Thyroid gland (tissue), 4 donors: ENCODE measurements around the gene ANO7.

Experiments
- POLR2A ChIP-seq, 2 donors: fragments of 450-650 bp; IDR thresholded peaks; one replicate each; pipeline ENCODE4 v1.6.1; 2017; ENCODE audit warnings: antibody characterized with exemption in 2 of 2, mild to moderate bottlenecking in 2 of 2, moderate library complexity in 1 of 2
- TF ChIP-seq, protein P1 (sequence below), 6 experiments: fragments of 200-600 bp in 3 of 6; fragments of 450-650 bp in 3 of 6; sonication (generic) in 3 of 6; IDR thresholded peaks; one replicate each; pipeline ENCODE4 v1.5.1; 2016 to 2019; ENCODE audit warnings: antibody characterized with exemption in 6 of 6, mild to moderate bottlenecking in 2 of 6, inconsistent platforms in 1 of 6, moderate library complexity in 1 of 6

DNA sequence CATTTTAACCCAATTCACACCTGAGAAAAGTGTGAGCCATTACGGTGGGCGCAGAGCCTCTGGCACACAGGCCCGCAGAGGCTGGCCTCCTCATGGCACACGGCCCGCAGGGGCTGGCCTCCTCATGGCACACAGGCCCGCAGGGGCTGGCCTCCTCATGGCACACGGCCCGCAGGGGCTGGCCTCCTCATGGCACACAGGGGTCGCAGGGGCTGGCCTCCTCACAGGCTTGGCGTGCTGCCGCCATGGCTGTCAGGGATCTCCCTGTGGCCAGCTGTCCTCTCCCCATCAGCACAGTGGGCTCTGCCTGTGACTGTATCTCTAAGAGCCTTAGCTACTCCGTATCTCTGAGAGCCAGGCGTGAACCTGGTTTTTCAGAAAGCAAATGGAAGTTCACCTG is 24.6 kb downstream of the ANO7 start:
- TF ChIP-seq, protein P1, sequence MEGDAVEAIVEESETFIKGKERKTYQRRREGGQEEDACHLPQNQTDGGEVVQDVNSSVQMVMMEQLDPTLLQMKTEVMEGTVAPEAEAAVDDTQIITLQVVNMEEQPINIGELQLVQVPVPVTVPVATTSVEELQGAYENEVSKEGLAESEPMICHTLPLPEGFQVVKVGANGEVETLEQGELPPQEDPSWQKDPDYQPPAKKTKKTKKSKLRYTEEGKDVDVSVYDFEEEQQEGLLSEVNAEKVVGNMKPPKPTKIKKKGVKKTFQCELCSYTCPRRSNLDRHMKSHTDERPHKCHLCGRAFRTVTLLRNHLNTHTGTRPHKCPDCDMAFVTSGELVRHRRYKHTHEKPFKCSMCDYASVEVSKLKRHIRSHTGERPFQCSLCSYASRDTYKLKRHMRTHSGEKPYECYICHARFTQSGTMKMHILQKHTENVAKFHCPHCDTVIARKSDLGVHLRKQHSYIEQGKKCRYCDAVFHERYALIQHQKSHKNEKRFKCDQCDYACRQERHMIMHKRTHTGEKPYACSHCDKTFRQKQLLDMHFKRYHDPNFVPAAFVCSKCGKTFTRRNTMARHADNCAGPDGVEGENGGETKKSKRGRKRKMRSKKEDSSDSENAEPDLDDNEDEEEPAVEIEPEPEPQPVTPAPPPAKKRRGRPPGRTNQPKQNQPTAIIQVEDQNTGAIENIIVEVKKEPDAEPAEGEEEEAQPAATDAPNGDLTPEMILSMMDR (IDR thresholded peaks at IDR 0.05) = no peak
- no peak for TF ChIP-seq POLR2A (IDR thresholded peaks at IDR 0.05)
